ENCODE data around the gene HOXD4. TPM values are rescaled to one million over a fixed set of nuclear protein-coding genes. Genes with fewer than 3 reads are reported as not detected.

HOXD4 gene
- total RNA-seq, 1 experiment from 2014 or later: 2.5 TPM

- peak; percentile 84 for DNase-seq (ENCODE audit: low read depth)
Measured at GRCh38 chr2:176187899-176188773, 36.8 kb downstream of the HOXD4 start, which contains the start of gene HOXD1. TSS of gene HOXD1 (plus strand) at chr2:176188668. CDS start at chr2:176188802, 134 bp downstream.

- no peak for DNase-seq (ENCODE audit: low read depth)
Measured at GRCh38 chr2:176188774-176189680, 37.7 kb downstream of the HOXD4 start.

- DNase-seq (ENCODE audit: low read depth): no peak
Measured at GRCh38 chr2:176189681-176190641, 38.6 kb downstream of the HOXD4 start.

- no peak for DNase-seq (ENCODE audit: low read depth)
Measured at GRCh38 chr2:176192351-176192750, 41.0 kb downstream of the HOXD4 start.

GRCh38 chr2:176193048-176193447 is 41.7 kb downstream of the HOXD4 start:
- no peak for DNase-seq (ENCODE audit: low read depth)

- DNase-seq (ENCODE audit: low read depth): no peak
Measured at GRCh38 chr2:176199902-176200301, 48.6 kb downstream of the HOXD4 start.

GRCh38 chr2:176200971-176201370 is 49.6 kb downstream of the HOXD4 start:
- no peak for DNase-seq (ENCODE audit: low read depth)

- no peak for DNase-seq (ENCODE audit: low read depth)
Measured at GRCh38 chr2:176202491-176202890, 51.1 kb downstream of the HOXD4 start.

Other genes starting within 250 kb of the HOXD4 start
- gene LNPK, start 149.3 kb upstream of the HOXD4 start, total RNA-seq (2014; rRNA removed; shearing (Covaris generic)): 19.7 and 29.4 TPM in 2 replicates
- not detected in 2 replicates for gene EVX2, start 67.6 kb upstream of the HOXD4 start, total RNA-seq (2014; rRNA removed; shearing (Covaris generic))
- 20.7 and 21.5 TPM in 2 replicates for gene HOXD13, start 58.8 kb upstream of the HOXD4 start, total RNA-seq (2014; rRNA removed; shearing (Covaris generic))
- gene HOXD12, start 51.8 kb upstream of the HOXD4 start, total RNA-seq (2014; rRNA removed; shearing (Covaris generic)): 0.46 TPM in 1 of 2 replicates, not detected in the other
- gene HOXD11, start 44.3 kb upstream of the HOXD4 start, total RNA-seq (2014; rRNA removed; shearing (Covaris generic)): 13.4 and 14.0 TPM in 2 replicates
- gene HOXD10, start 34.8 kb upstream of the HOXD4 start, total RNA-seq (2014; rRNA removed; shearing (Covaris generic)): 14.8 and 18.6 TPM in 2 replicates
- 2.5 and 3.1 TPM in 2 replicates for gene HOXD9, start 28.8 kb upstream of the HOXD4 start, total RNA-seq (2014; rRNA removed; shearing (Covaris generic))
- 9.7 and 9.9 TPM in 2 replicates for gene HOXD8, start 21.8 kb upstream of the HOXD4 start, total RNA-seq (2014; rRNA removed; shearing (Covaris generic))
- gene HOXD3, start 5.8 kb downstream of the HOXD4 start, total RNA-seq (2014; rRNA removed; shearing (Covaris generic)): 5.0 and 10.9 TPM in 2 replicates
- gene HOXD1, start 37.1 kb downstream of the HOXD4 start, total RNA-seq (2014; rRNA removed; shearing (Covaris generic)): 1.3 and 3.0 TPM in 2 replicates
- 37.1 and 53.4 TPM in 2 replicates for gene MTX2, start 117.9 kb downstream of the HOXD4 start, total RNA-seq (2014; rRNA removed; shearing (Covaris generic))